Astrocyte of the spinal cord (primary cell): Measurements from ENCODE around the gene WDR77.

Experiments used
- DNase-seq: peaks from one replicate; pipeline ENCODE4 v3.0.0; 2011; ENCODE audit warnings: low read depth, low spot score
- H3K4me3 ChIP-seq: 2 replicates; pipeline ENCODE4 v1.5.1; 2011; ENCODE audit warnings: low read depth, mild to moderate bottlenecking, low read length, moderate library complexity
- CTCF ChIP-seq: IDR thresholded peaks from 2 replicates; pipeline ENCODE4 v1.5.1; 2012; ENCODE audit warnings: low read depth, mild to moderate bottlenecking, low read length, inconsistent platforms
- in situ Hi-C: cut with HindIII; loops from 2 replicates; pipeline ENCODE4 v1.10.0; 2017; ENCODE audit warnings: low sequenced_read_pairs

WDR77 gene

DNA sequence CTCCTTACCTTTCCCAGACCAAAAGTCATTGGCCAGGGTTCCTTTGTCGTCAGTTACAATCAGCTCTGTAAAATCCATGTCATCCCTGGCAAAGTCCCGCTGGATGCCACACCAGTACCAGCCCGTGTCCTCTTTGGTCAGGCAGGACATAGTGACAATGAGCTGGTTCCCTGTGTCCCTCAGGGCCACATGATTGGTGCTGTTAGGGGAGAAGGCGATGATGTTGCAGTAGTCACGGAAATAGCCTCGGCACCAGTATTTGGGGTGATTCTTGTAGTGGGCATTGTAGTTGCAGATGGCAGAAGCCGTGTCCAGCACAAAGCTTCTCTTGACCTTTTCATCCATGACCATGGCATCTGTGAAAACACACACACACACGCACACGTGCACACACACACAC is 39.6 kb upstream of the WDR77 start:
- in situ Hi-C loops, result no loop called here
- DNase-seq, result no peak
- no peak for TF ChIP-seq CTCF

GRCh38 chr1:111487133-111487532 is 38.1 kb upstream of the WDR77 start:
- no peak overlapping the region for H3K4me3 ChIP-seq
- TF ChIP-seq CTCF, result no peak
- DNase-seq, result no peak
- in situ Hi-C loops, result no loop called here

More for the DNA sequence above, 39.6 kb upstream of the WDR77 start:
- no peak overlapping the region for H3K4me3 ChIP-seq

- DNase-seq, result no peak
- in situ Hi-C loops, result no loop called here
- no peak for TF ChIP-seq CTCF
- no peak overlapping the region for H3K4me3 ChIP-seq
These were observed 37.4 kb upstream of the WDR77 start for GRCh38 chr1:111486431-111486830.

DNA sequence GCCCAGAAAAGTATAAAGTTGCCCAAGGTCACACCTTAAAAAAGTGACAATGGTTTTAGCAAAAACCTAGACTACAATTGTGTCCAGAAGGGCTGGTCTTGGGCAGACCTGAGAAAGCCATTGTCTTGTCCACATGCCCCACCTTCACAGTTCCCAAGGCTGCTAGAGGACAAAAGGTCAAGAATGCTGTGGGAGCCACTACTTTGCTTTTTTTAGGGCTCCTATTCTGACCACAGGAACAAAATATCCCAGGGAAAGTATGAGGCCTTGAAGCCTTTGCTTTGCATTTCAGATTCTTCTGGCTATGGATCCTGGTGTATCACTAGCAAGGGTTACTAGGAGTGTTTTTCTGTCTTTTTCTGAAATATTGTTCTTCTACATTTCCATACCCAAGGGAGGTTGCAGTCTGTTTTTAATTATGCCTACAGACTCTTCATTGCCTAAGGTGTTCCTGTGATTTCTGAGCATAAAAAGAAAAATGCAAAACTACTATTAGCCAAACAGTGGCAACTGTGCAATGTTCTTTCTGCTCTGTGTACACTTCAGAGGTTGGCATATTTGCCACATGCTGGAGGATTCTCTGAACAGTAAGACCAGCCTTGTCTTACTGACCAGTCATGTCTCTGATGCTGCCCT is 35.5 kb upstream of the WDR77 start:
- no peak overlapping the region for H3K4me3 ChIP-seq
- TF ChIP-seq CTCF, result no peak
- DNase-seq, result no peak
- in situ Hi-C loops, result no loop called here

- no peak for TF ChIP-seq CTCF
- in situ Hi-C loops, result no loop called here
- no peak for DNase-seq
- no peak overlapping the region for H3K4me3 ChIP-seq
These were observed 34.8 kb upstream of the WDR77 start for GRCh38 chr1:111483876-111484275.

DNA sequence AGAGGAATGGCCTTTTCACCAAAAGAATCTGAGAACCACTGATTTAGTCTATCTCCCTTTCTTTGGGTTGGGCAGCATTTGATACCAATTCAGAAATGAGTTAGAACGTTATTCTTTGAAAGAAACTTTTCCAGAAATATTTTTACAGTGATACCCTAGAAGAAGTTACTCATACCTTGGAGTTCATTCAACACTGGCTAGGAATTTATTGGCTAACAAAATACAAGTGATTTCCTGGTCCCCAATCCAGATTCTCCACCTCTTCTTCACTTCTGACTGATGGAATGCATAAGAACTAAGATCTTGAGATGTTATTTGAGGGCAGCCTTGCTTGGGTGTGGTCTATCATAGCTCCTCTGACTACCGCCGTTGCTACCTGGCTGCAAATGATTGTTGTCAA is 34.1 kb upstream of the WDR77 start:
- H3K4me3 ChIP-seq, result no peak overlapping the region
- in situ Hi-C loops, result no loop called here
- no peak for TF ChIP-seq CTCF
- no peak for DNase-seq
